AG09319 (cell line): ENCODE measurements around the gene VTI1A.
"Not testable (repeated sequence)": the region's sequence is repeated elsewhere in the genome, so short reads cannot be mapped to it uniquely, and the experiment has no call there.

Source experiments
- DNase-seq: peaks from one replicate; pipeline ENCODE4 v3.0.0-alpha.2; 2010; ENCODE audit warnings: low read depth; ENCODE audit errors: extremely low read depth
- CTCF ChIP-seq: IDR thresholded peaks from 2 replicates; pipeline ENCODE4 v1.5.1; 2011; ENCODE audit warnings: low read depth, mild to moderate bottlenecking, inconsistent platforms, low read length, moderate library complexity

The VTI1A gene

GRCh38 chr10:112454910-112455779 is 8.1 kb downstream of the VTI1A start:
- DNase-seq, result no peak
- TF ChIP-seq CTCF, result no peak

GRCh38 chr10:112456533-112456932 is 9.5 kb downstream of the VTI1A start:
- DNase-seq, result no peak
- no peak for TF ChIP-seq CTCF

GRCh38 chr10:112460366-112460765 is 13.4 kb downstream of the VTI1A start:
- DNase-seq, result no peak
- TF ChIP-seq CTCF, result no peak

GRCh38 chr10:112461029-112461887 is 14.2 kb downstream of the VTI1A start:
- DNase-seq, result peak; percentile 27
- TF ChIP-seq CTCF, result no peak

- not testable (repeated sequence) for DNase-seq
Observed at GRCh38 chr10:112464074-112464473, 17.1 kb downstream of the VTI1A start.

GRCh38 chr10:112465299-112465883 is 18.4 kb downstream of the VTI1A start:
- TF ChIP-seq CTCF, result no peak
- no peak for DNase-seq

- TF ChIP-seq CTCF, result no peak
- DNase-seq, result no peak
Observed at GRCh38 chr10:112466802-112467201, 19.8 kb downstream of the VTI1A start.
